Upper lobe of right lung (tissue), 1 donor: ENCODE results near the gene KRTAP10-4. TPM values are rescaled to one million over a fixed set of nuclear protein-coding genes. Genes with fewer than 3 reads are reported as not detected.

Source experiments
- ATAC-seq: fragments of 200-7000 bp; cut with Tn5 transposase; one replicate; pipeline ENCODE4 v1.9.1; 2020; ENCODE audit warnings: mild to moderate bottlenecking, moderate library complexity
- DNase-seq: peaks from one replicate; pipeline ENCODE4 v3.0.0-alpha.2; 2020
- H3K27ac ChIP-seq: fragments of 200-600 bp; one replicate; pipeline ENCODE4 v1.8.0; 2022
- H3K27me3 ChIP-seq: fragments of 200-600 bp; one replicate; pipeline ENCODE4 v1.8.0; 2022; ENCODE audit warnings: mild to moderate bottlenecking
- H3K36me3 ChIP-seq: fragments of 200-600 bp; one replicate; pipeline ENCODE4 v1.8.0; 2022
- H3K4me1 ChIP-seq: fragments of 200-600 bp; one replicate; pipeline ENCODE4 v1.8.0; 2022
- H3K4me3 ChIP-seq: fragments of 200-600 bp; one replicate; pipeline ENCODE4 v1.8.0; 2022; ENCODE audit warnings: mild to moderate bottlenecking
- H3K9me3 ChIP-seq: fragments of 200-600 bp; one replicate; pipeline ENCODE4 v1.8.0; 2022
- CTCF ChIP-seq: fragments of 200-600 bp; IDR thresholded peaks from one replicate; pipeline ENCODE4 v1.8.0; 2022; ENCODE audit warnings: antibody characterized with exemption
- intact Hi-C: fragments of 100-400 bp; cut with DNase I; formaldehyde crosslinking; loops from one replicate; pipeline ENCODE4 v1.11.0; 2022
- total RNA-seq: library from RNA; stranded (reverse); fragmentation: NEBNext Ultra II Directional; extraction: Animal tissue kit (Norgen Biotek cat#: 25700); gene quantifications from one replicate; pipeline ENCODE4 v1.2.1, GENCODE V29; 2021
- donor health status: DM: no; HTN: yes; CAD: no; lungs with severe emphysema.

Gene KRTAP10-4
- total RNA-seq, 1 donor from 2014 or later, result not detected

DNA sequence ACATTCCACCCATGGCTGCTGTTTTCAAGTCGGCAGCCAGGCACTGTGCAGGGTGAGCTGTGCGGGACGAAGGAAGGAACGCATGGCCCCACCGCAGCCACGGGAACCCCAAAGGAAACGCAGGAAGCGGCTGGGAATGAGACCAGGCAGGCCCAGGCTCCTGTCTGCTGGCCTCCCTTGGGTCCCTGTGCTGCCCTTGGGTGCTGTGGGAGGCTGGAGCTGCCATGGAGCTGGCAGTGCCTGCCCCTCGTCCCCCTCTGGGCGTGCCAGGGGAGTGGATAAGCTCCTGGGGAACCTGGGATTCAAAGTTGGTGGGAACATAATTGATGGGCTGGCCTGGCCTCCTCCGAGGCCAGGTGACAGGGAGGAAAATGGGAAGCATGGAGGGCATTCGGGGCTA is 5.3 kb upstream of the KRTAP10-4 start:
- no peaks in the 10 kb centered on the region for H3K9me3 ChIP-seq
- H3K36me3 ChIP-seq, result no peaks in the 10 kb centered on the region
- ATAC-seq (peak; percentile 9), DNase-seq (peak; percentile 59)
- no peaks in the 10 kb centered on the region for H3K27me3 ChIP-seq
- H3K4me1 ChIP-seq, result no peaks in the 10 kb centered on the region
- no peak for TF ChIP-seq CTCF
- no peak overlapping the region for H3K27ac ChIP-seq
- H3K4me3 ChIP-seq, result no peak overlapping the region
- intact Hi-C loops, result no loop called here

- no peak overlapping the region for H3K27ac ChIP-seq
- DNase-seq, result peak; percentile 41
Observed at GRCh38 chr21:44568667-44569556, 4.6 kb upstream of the KRTAP10-4 start.

DNA sequence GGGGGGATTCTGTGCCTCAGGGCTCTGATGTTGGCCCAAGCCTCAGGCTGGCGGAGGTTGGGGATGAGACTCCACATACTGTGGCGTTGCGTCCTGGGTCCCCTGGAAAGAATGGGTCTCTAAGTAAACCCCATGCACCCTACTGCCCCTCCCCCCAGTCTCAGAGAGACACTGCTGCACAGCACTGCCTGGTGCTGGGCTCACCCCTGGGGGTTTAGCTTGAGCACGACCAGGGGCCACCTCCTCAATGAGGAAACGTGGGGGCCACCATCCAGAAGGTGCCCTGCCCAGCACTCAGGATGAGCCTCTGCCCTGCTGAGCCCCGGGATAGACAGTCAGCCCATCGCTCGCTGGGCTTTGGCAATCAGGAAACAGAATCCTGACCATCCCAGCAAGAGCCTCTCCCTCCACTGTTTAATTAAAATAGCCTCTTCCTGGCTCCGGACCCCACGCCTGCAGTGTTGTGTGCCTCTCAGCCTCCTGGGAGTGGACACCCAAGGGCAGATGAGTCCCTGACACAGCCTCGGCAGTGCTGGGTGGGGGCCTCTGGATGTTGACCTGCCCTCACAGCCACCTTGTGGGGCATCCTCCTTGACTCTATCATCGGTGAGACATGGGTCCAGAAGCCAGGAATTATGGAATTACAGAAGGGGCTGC is 3.5 kb upstream of the KRTAP10-4 start:
- Histone ChIP-seq H3K27ac (no peak overlapping the region), H3K4me1 (no peaks in the 10 kb centered on the region), H3K4me3 (no peak overlapping the region), H3K9me3 (no peaks in the 10 kb centered on the region), H3K36me3 (no peaks in the 10 kb centered on the region), H3K27me3 (no peaks in the 10 kb centered on the region)
- no peak for TF ChIP-seq CTCF
- ATAC-seq (no peak), DNase-seq (peak; percentile 48)
- intact Hi-C loops, result no loop called here

More at GRCh38 chr21:44568667-44569556, 4.6 kb upstream of the KRTAP10-4 start:
- Histone ChIP-seq H3K4me1 (no peaks in the 10 kb centered on the region), H3K27me3 (no peaks in the 10 kb centered on the region), H3K4me3 (no peak overlapping the region), H3K9me3 (no peaks in the 10 kb centered on the region), H3K36me3 (no peaks in the 10 kb centered on the region)
- ATAC-seq, result no peak
- no peak for TF ChIP-seq CTCF
- intact Hi-C loops, result no loop called here

DNA sequence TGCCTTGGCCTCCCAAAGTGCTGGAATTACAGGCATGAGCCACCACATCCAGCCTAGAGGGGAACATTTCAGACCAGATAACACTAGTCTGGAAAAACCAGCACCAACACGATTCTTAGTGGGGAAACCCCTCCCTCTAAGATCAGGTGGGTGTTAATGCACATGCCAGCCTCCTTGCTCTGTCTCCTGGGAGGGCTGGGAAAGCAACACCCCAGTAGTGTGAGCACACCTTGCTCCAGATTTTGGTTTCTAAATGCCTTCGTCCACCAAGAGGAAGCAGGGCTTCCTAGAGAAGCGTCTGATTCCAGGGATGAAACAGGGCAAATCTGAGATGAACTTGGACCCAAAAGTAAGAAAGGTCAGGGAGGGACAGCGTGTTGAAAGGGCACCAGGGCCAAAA is 2.2 kb upstream of the KRTAP10-4 start:
- no peak for ATAC-seq
- H3K27me3 ChIP-seq, result no peaks in the 10 kb centered on the region
- H3K4me1 ChIP-seq, result no peaks in the 10 kb centered on the region
- H3K9me3 ChIP-seq, result no peaks in the 10 kb centered on the region
- DNase-seq, result peak; percentile 17
- H3K27ac ChIP-seq, result no peak overlapping the region
- TF ChIP-seq CTCF, result no peak
- intact Hi-C loops, result no loop called here
- no peaks in the 10 kb centered on the region for H3K36me3 ChIP-seq
- H3K4me3 ChIP-seq, result no peak overlapping the region

- DNase-seq (peak; percentile 56), ATAC-seq (no peak)
- H3K27me3 ChIP-seq, result no peaks in the 10 kb centered on the region
- no peak overlapping the region for H3K4me3 ChIP-seq
- H3K27ac ChIP-seq, result no peak overlapping the region
- no peaks in the 10 kb centered on the region for H3K4me1 ChIP-seq
- H3K36me3 ChIP-seq, result no peaks in the 10 kb centered on the region
- intact Hi-C loops, result no loop called here
- no peaks in the 10 kb centered on the region for H3K9me3 ChIP-seq
- TF ChIP-seq CTCF, result no peak
Observed at GRCh38 chr21:44571844-44572782, 1.4 kb upstream of the KRTAP10-4 start.
